Measurements from ENCODE around the gene LCOR.

GRCh38 chr10:96987842-96988175 is 155.7 kb downstream of the LCOR start:
- TF ChIP-seq ZNF70 (CRISPR knock-in tag; IDR thresholded peaks at IDR 0.05) (no peak), OSR1 (CRISPR knock-in tag; IDR thresholded peaks at IDR 0.05) (no peak), CSDC2 (CRISPR knock-in tag; IDR thresholded peaks at IDR 0.05) (no peak), PATZ1 (CRISPR knock-in tag; IDR thresholded peaks at IDR 0.05; ENCODE audit: borderline replicate concordance) (no peak)

Measured in SK-N-SH treated with all-trans-retinoic acid at 6 μM for 48 hours (cell line).